GM19438 (cell line): ENCODE data around the gene CCDC187.

Source experiments
- ATAC-seq: cut with Tn5 transposase; IDR thresholded peaks from one replicate; pipeline ENCODE4 v1.9.1; 2021; ENCODE audit warnings: low read depth; ENCODE audit not compliant: unreplicated experiment

CCDC187 gene

DNA sequence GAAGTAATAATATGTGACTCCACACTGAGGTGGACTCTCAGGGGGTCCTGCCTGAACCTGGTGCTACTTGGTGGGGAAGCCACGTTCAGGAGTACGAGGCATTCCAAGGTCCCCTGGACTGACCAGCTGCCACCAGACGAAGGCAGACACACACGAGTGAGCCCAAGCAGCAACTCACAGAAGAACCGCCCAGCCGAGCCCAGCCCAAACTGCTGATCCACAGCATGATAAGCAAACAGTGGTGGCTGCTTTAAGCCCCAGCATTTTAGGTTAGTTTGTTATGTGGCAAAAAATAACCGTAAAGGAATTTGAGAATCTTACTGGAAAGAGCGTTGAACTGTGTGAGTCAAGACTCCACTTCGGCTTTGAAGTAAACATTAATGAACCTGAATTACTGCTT is 90.2 kb downstream of the CCDC187 start:
- ATAC-seq: no peak

DNA sequence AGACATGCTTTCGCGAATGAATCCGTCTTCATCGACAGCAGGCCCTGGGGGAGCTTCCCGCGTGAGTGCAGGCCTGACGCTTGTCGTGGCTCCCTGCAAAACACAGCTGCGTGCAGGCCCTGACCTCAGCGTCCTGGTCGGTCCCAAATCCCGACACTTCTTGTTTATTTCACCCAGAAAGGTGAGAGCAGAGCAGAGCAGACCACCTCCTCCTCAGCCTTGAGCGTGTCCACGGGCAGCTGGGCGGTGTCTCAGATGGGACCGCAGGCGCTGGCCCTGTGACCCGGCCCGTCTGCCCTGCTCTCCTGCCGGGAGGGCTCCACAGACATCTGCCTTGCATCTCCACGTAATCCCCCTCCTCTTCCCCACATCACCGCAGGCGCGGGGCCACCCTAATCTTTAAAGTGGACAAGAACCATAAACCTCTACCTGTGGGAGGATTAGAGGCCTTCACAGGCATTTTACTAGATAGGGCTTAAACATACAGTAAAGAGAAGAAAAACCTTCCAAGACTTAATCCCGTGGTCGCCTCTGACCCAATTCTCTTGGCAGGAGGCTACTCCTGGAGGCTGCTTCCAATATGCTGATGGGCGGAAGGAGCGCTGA is 91.4 kb downstream of the CCDC187 start:
- no peak for ATAC-seq

DNA sequence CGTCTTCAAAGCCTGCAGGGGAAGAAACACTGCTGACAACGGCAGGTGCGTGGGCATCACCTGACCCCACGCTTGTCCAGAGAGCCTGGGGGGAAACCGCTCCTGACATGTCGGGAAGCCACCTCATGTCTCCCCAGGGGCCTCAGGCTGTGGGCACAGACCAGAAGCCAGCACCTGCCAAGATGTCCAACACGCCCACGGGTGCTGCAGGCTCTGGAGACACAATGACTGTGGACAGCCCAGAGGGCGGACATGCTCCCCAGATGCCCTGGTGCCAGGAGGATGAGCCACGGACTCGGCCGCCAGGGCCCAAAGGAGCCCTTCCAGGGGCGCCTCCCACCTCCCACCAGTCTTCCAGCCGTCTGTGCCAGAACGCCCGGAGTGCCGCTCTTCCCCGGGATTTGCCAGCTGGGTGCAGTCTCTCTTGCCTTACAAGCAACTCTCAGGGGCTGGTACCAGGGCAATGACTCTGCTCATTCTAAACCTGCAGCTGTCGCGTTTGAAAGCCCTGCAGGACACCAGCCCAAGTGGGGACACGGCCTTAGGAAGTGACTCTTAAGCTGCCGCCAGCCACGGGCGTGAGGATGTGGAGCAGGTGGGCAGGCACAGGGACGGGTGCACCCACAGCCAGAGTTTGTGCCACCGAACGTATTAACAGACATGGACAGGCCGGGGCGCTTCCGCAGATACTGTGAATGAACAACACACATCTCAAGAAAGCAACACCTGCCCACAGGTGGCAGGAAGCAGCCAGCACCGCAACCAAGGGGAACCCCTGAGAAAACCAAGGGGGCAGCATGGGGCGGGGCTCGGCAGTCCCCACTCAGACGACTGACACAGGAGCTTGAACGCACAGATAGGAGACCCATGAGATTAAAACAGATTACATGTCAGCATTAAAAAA is 92.2 kb downstream of the CCDC187 start:
- ATAC-seq: no peak

DNA sequence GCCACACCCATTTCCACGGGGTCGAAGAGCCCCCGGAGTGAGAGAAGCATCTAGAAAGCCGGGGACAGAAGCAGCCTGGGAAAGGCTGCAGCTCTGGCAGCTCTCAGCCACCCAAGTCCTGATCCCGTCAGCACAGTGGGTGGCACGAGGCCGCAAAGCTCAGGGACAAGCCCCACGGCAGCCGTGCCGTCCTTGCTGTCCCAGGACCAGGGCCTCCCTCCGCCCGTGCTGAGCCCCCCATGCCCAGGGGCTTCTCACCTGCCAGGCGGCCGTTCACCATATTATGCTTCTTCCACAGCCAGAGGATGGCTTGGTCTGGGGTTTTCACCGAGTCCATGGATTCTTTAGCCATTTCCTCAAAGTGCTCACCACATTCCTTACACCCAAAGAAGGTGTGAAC is 92.9 kb downstream of the CCDC187 start:
- no peak for ATAC-seq

DNA sequence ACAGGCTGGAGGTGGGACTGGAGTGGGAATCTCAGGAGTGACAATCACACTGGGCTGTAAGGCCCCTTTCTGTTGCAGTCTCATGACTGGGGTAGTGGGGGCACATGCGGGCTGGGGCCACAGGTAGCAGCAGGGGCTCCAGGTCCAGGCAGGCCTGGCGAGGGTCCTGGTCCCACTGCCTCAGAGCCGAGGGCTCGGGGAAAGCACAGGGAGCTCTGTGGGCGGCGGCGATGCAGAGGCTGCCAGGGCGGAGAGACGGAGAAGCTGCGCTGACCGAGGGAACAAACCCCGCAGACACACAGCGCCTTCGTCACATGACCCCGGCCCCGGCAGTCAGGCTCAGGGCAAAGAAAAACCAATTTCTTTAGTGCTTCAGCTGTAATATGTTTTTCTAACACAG is 93.6 kb downstream of the CCDC187 start:
- ATAC-seq: no peak

DNA sequence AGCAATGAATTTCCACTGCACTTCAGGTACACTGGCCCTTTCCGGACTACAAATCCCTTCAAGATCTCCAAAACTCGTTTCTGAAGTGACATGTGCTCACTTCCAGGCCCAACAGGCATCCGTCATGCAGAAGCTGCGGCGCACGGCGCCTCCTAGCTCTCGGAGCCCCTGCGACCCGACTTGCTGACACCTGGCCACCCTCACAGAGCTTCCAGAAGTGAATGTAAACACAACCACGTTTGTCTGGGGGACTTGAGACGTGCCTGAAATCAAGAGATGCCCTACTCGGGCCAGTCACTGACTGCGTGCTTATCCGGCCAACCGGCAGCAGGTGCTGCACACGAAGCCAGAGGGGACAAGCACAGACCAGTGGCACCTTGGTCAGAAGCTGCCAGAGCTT is 94.1 kb downstream of the CCDC187 start:
- no peak for ATAC-seq

DNA sequence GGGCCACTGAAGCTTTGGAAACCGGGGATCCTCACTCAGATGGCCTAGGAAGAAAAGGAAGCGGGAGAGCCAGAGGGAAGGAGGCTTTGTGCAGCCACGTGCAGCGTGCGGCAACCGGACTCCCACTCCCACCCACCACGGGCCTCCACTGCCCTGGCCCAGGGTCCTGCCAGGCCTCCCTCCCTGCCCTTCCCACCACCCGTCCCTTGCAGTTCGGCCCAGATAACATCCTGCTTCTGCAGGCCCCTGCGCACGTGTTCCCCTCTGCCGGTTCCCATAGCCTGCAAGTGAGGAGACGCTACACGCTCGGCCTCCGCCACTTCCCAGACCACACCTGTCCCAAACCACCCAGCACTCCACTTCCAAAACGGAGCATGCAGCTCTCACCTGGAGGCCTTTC is 94.7 kb downstream of the CCDC187 start:
- no peak for ATAC-seq

DNA sequence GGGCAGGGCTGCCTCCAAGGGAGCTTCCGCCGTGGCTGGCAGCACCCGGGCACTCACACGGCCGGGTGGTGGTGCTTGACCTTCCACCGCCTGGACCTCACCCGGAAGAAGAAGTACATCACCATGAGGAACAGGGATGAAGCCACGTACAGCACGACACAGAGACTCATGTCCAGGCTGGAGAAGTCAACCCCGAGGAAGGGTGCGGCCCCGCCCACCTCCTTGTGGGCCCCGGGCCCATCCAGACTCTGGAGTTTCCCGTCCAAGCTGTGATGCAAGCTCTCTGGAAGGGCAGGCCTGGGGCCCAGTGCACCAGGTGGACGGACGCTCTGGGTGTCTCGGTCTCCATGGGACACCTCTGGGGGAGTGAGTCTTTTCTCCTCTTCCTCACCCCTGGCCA is 95.2 kb downstream of the CCDC187 start:
- ATAC-seq: no peak

DNA sequence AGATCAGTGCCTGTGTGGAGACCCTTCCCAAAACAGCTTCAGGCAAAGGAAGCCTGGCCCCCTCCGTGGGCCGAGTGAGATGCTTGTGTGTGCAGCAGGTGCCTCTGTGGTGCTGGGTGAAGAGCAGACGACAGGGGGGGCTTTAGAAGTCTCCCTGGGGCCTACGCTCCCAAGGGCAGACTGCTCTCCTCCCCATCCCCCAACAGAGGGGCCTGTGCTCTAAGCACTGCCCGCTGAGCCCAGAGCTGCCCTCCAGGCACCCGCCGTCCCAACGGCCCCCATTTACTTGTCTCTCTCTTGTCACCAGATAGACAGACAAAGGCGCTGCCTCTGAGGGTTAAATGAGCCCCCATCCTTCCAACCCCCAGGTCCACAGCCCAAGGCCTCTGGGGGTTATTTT is 96.3 kb downstream of the CCDC187 start:
- no peak for ATAC-seq

DNA sequence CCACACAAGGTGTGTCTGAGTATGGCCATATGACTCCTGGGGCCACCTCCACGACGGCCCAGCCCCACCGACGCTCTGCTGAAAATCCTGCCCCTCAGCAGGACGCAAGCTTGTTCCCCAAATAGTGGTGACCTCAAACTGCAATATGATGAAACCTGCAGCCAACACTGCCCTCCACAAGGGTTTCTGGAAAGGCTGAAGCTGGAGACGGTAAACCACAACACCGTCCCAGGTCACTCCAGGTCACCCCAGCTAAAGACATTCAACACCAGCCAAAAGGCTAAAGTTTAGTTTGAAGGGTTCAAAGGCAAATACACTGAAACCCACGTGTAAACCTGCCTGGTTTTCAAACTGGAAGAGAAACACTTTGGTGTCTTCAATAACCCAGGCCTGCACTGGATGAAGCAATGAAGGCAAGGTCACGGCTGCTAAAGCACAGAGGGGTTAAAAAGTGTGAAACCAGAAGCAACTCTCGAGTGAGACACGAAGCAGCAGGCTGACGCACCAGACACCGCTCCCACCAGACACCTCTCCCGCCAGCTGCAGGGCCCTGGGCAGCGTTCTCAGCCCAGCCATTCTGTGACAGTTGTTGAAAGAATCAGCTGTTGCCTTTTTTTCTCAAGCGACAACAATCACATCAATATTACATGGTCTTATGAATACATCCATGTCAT is 97.2 kb downstream of the CCDC187 start:
- ATAC-seq: no peak

DNA sequence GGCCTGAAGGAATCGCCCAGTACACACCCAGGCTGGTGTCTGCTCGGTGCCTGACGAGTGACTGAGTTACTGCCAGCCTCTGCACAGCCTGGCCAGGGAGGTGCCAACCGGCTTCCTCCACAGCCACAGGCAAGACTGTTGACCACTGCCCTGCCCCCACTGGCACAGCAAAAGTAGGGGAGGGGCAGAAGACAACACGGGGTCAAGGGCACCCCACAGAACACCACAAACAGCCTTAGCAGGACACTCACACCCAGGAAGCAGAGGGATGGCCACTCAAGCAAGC is 98.2 kb downstream of the CCDC187 start:
- ATAC-seq: no peak

DNA sequence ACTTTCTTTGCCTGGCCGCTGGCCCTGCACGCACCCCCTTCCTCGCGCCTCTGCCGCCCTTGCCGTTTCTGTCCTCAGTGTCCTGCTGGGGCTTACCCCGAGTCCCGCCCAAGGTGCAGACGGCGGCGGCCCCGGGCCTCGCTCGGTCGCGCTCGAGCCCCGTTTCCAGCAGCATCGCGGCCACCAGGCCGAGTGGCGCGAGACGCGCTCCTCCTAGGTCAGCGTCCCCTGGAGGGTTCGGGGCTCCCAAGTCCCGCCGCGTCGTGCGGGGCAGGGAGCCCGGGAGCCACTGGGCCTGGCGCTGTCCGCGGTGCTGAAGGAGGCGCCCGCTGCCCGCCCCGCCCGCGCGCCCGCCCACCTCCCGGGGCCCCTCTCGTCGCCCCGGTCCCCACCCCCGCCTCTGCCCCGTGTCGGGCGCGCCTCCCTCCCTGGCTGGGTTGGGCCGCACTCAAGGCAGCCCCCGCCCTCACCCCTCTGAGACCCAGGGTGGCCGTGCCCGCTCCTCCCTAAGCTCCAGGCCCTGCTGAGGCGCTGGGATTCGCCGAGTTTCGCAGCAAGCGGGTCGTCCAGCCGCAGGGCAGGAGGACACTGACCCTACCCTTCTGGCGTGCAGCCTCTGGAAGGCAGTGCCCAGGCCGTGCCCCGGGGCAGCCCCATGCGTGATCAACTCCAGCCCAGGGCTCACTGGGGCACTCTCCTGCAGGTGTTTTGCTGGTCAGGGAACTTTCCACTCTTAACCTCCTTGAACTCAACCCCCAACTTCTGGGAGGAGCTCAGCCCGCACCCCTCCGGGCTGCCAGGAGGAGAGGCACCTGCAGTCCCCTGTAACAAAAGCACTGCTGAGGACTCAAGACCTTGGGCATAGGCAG is 98.8 kb downstream of the CCDC187 start, which contains the start of gene LHX3:
LHX3 (minus strand) TSS at position 291 of the 869 bp plus-strand sequence; CDS start at position 175, 116 bp downstream.
- ATAC-seq: no peak

DNA sequence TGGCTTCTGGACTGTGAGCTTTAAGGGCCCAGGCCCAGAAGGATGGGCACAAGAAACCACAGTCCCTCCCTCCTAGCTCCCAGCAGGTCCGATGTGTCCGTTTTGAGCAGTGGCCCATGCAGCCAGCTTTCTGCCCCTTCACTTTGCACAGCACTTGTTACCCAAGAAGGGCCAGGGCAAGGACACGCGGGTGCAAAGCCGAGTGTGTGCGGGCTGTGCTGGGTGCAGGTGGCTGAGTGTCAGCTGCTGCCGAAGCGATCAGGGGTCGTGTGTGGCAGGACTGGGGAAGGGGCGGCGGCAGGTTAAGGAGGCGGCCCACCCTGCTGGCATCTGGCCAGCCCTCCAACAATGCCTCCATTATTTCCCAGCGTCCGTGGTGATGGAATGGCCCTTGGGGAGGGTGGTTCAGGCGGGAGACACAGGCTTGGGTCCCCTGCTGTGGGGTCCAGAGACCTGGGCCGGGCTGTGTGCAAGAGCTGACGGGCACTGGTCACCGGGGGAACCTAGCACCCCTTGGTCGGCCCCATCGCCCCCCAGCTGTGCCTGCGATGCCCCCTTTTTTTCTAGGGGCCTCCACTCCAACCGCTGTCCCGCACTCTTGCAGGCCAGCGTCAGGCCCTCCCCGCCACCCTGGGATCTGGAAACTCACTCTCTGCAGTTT is 99.6 kb downstream of the CCDC187 start:
- no peak for ATAC-seq

DNA sequence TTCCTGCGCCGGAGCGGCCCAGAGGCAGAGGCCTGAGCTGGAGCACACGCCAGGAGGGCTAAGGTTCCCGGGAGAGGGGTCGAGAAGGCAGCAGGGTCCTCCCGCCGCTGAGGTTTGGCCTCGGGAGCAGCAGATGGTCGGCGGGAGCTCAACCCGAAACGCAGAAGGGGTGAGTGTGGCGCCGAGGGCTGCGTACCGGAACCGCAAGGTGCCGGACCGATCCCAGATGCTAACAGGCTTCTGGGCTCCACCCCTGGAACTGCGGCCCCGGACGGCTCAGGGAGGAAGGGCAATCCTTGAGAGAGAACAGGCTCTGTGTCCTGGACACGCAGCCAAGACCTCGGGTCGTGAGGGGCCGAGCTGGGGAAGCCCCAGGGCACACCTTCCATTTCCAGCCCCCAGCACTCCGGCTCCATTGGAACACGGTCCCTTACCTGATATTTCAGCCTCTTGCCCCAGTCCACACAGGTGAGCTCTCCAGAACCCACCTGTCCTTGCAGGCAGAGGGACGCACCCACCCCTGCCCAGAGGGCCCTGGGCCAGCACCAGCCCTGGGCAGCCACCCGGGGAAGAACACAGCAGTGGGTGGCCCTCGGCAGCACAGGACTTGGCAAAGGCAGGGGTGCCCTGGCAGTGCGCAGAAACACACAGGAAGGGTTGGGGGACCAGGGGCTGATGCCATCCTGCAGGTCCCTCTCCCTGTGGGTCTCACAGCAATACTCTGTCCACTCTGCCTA is 100.3 kb downstream of the CCDC187 start:
- no peak for ATAC-seq

DNA sequence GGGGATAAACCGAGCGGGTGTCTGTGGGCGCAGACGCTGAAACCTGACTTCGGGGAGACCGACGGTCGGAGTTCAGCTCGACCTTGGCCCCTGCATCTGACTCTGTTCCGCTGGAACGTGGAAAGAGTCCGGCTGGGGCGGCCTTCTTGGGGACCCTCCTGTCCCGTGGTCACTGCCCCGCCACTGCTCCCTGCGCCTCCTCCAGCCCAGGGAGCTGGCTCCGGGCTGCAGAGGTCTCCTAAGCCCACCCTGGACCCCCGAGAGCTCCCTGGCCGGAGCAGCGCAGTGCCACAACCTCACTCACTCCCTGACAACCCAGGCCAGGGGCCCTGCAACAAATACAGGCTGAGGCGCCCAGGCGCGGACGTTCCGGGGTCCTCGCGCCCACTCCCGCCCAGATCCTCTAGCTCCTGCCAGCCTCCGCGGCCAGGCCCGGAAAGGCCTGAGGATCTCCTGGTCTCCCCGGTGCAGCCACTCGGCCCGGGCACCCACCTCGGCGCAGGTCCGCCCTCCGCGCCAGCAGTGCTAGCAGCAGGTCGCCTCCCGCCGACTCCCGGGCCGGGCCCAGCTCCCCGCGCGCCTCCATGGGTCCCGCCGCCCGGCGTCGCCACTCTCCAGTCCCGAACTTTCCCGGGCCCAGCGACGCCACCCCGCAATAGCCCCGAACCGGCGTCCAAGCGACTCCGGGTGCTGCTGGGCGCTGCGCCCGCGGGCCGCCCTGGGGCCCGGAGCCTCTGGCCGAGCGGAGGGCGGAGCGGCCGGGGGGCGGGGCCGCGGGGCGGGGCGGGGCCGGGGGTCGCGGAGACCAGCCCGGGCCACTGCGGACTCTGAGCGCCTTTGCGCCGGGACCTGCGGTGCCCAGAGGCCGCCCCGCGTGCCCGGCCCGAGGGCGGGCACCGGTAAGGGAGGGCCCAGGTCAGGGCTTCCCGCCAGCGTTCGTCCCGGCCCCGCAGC is 101.2 kb downstream of the CCDC187 start:
- ATAC-seq: no peak

DNA sequence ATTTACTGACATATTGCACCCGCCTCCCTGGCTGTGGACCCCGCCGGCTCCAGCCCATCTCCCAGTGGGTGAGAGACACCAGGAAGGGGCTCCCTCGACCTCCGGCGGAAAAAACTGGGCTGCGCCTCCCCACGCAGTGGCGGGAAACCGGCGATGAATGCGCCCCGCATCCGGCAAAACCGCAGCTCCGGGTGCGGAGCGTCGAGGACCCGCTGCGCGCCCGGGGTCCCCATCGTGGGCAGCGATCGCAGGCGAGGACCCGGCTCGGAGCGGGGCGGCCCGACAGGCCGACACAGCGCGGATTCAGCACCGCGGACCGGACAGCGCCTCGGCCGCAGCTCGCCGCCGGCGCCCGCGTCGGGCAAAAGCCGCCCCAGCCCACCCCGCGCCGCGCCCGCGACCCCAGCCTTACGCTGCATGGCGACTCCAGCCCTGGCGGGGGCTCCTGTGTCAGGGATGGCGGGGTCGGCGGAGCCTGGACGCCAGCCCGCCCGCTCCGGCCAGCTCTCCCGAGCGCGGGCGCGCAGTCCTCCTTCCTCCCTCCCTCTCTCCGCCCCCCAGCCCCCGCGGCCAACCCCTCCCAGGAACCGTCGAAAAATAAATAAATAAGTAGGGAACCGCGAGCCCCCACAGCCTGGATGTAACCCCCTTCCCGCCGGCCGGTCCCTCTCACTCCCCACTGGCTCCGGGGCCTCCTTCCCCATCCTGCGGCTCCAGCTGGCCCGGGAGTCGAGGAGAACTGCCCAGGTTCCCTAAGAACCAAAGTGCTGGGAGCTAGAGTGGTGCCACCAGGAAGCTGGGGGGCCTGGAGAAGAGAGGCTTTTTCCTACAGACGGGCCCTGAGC is 102.1 kb downstream of the CCDC187 start:
- ATAC-seq: no peak

DNA sequence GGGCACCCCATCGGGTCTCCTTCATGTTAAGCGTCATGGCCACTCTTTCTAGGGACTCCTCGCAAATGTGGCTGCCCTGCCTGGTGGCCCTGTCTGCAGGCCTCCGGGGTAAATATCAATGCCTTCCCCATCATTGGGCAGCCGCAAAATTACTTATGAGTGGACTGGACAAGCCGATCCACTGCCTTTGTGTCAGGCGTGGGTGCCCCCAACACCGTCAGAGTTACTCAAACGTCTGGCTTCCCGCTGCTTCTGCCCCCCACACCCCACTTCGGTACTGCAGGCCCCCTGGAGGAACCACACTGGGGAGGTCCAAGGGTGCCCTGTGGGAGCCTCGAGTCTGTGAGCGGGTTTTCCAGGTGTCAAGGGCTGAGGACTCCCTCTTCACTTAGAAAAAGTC is 102.7 kb downstream of the CCDC187 start:
- no peak for ATAC-seq

DNA sequence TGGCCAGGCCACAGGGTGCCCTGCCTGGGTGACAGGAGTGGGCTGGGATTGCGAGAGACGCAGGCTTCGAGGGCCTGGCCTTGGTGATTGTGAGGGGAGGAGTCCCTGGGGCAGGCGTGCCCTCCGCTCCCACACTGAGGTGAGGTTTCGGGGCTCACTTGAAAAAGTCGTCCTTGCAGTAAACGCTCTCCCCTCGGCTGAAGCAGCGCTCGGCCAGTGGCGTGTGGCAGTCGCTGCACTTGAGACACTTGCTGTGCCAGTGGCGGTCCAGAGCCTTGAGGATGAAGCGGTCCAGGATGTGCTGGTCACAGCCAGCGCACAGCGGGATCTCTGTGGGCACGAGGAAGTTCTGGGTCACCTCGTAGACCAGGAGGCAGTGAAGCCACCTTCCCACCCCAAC is 103.5 kb downstream of the CCDC187 start:
- no peak for ATAC-seq
